ENCODE measurements around the gene GLCCI1. TPM values are rescaled to one million over a fixed set of nuclear protein-coding genes. Genes with fewer than 3 reads are reported as not detected.

GLCCI1 gene
- total and polyA plus RNA-seq, 4 donors: 2.1 to 12.0 (median 8.0) TPM

DNA sequence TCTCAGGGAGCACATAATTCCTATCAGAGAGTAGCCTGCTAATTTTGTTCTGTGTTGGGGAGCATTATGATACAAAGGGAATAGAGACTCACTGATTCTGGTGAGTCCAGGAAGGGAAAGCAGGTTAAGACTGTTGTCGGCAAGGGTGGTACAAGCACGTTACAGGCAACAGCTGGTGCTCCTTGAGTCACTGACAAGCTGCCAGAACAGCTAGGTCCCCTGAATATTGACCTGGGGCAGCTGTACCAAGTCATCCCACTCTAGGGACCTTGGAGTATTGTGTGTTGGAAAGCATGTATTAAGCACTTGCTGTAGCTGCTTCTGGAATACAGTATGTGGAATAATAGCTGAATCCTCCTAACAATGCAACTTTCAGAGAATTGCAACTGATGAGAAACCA, 37.0 kb upstream of the GLCCI1 start:
- Histone ChIP-seq H3K4me3 (ENCODE audit: low read length in 2 of 2) (no peak overlapping the region), H3K36me3 (ENCODE audit: control insufficient read depth in 1 of 2, insufficient read depth in 2 of 2, low read length in 1 of 2) (no peaks in the 10 kb centered on the region), H3K27me3 (ENCODE audit: control insufficient read depth in 1 of 2, insufficient read depth in 2 of 2, low read length in 1 of 2) (no peaks in the 10 kb centered on the region), H3K4me1 (ENCODE audit: control insufficient read depth in 1 of 2, insufficient read depth in 2 of 2, low read length in 2 of 2) (no peaks in the 10 kb centered on the region), H3K9me3 (ENCODE audit: control insufficient read depth, low read length) (no peaks in the 10 kb centered on the region), H3K27ac (ENCODE audit: low read depth in 1 of 2, low read length in 2 of 2) (no peak overlapping the region)
- intact Hi-C loops (cut with DNase I): no loop called here
- no peak for ATAC-seq (ENCODE audit: low FRiP score)
- no peak for DNase-seq
- 89 to 93% methylated on average over 2 of the region's 2 CpGs for WGBS, 2 donors

DNA sequence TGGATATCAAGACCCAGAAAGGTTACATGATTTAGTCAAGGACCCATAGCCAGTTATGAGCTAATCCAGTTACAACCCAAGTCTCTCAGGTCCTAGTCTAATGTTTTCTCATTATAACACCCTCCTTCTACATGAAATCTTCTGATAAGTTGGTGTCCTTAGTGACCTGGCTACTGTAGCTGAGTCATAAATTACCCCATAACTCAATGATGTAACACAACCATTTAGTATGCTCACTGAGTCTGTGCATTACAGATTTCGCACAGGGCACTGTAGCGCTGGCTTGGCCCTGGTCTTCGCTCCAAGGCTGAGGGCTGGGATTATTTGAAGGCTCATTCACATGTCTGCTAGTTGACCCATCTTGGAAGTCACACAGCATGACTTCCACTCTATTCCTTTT, 36.0 kb upstream of the GLCCI1 start:
- Histone ChIP-seq H3K27ac (ENCODE audit: low read depth in 1 of 2, low read length in 2 of 2) (no peak overlapping the region), H3K27me3 (ENCODE audit: control insufficient read depth in 1 of 2, insufficient read depth in 2 of 2, low read length in 1 of 2) (no peaks in the 10 kb centered on the region), H3K4me1 (ENCODE audit: control insufficient read depth in 1 of 2, insufficient read depth in 2 of 2, low read length in 2 of 2) (no peaks in the 10 kb centered on the region), H3K9me3 (ENCODE audit: control insufficient read depth, low read length) (no peaks in the 10 kb centered on the region), H3K36me3 (ENCODE audit: control insufficient read depth in 1 of 2, insufficient read depth in 2 of 2, low read length in 1 of 2) (no peaks in the 10 kb centered on the region), H3K4me3 (ENCODE audit: low read length in 2 of 2) (no peak overlapping the region)
- 99% methylated on average over 3 of the region's 3 CpGs for WGBS, 2 donors
- DNase-seq: no peak
- ATAC-seq (ENCODE audit: low FRiP score): no peak
- intact Hi-C loops (cut with DNase I): no loop called here

DNA sequence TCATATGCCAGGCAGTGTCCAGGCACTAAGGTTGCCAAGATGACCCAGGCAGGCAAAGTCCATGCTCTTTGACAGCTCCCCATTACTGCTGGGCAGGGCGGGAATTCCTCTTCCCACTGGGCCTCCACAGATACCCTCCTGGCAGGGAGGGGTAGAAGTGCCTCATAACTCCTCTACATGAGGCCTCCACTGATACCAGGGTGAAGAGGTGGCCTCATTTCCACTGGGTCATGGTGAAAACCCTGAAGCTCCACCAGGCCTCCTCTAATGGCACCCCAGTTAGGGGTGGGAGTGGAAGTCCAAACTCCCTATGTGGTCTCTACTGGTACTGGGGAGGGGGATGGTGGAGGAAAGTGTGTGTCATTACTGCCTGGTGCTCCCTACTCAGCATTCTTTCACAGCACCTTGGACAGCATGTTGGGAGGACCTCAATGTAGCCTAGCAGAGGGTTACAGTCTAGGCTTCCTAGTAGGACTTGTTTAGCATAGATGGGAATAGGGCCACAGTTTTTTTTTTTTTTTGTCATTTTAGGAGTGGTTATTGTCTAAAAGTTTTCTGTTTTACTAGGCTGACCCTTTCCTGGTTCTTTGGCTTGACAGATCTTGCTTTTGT, 34.6 kb upstream of the GLCCI1 start:
- ATAC-seq (ENCODE audit: low FRiP score) (no peak), DNase-seq (no peak)
- intact Hi-C loops (cut with DNase I): no loop called here

DNA sequence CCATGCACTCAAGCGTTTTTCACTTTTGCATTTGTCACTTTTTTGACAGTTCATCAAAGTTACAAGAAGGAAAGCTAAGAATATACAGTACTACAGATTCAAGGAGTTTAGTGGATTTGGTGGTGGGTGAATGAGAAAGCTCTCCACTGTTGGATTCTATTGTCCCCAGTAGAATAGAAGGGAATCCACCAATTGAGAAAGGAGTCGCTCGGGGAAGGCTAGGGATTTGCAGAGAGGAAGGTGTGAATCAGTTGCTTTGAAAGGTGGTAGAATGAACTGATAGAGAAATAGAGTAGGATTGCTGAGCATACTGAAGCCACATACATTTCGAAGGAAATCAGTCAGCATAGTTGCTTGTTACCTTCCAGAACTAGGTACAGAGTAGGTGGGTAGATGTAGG, 33.7 kb upstream of the GLCCI1 start:
- ATAC-seq (ENCODE audit: low FRiP score) (no peak), DNase-seq (no peak)
- H3K4me3 ChIP-seq (ENCODE audit: low read length in 2 of 2): no peak overlapping the region
- H3K27me3 ChIP-seq (ENCODE audit: control insufficient read depth in 1 of 2, insufficient read depth in 2 of 2, low read length in 1 of 2): no peaks in the 10 kb centered on the region
- no peak overlapping the region for H3K27ac ChIP-seq (ENCODE audit: low read depth in 1 of 2, low read length in 2 of 2)
- WGBS, 2 donors: 87 to 94% methylated on average over 4 of the region's 4 CpGs
- intact Hi-C loops (cut with DNase I): no loop called here
- no peaks in the 10 kb centered on the region for H3K9me3 ChIP-seq (ENCODE audit: control insufficient read depth, low read length)
- H3K36me3 ChIP-seq (ENCODE audit: control insufficient read depth in 1 of 2, insufficient read depth in 2 of 2, low read length in 1 of 2): no peaks in the 10 kb centered on the region
- H3K4me1 ChIP-seq (ENCODE audit: control insufficient read depth in 1 of 2, insufficient read depth in 2 of 2, low read length in 2 of 2): no peaks in the 10 kb centered on the region

More for the DNA sequence above, 34.6 kb upstream of the GLCCI1 start:
- Histone ChIP-seq H3K4me3 (ENCODE audit: low read length in 2 of 2) (no peak overlapping the region), H3K27ac (ENCODE audit: low read depth in 1 of 2, low read length in 2 of 2) (no peak overlapping the region), H3K9me3 (ENCODE audit: control insufficient read depth, low read length) (no peaks in the 10 kb centered on the region), H3K36me3 (ENCODE audit: control insufficient read depth in 1 of 2, insufficient read depth in 2 of 2, low read length in 1 of 2) (no peaks in the 10 kb centered on the region), H3K27me3 (ENCODE audit: control insufficient read depth in 1 of 2, insufficient read depth in 2 of 2, low read length in 1 of 2) (no peaks in the 10 kb centered on the region), H3K4me1 (ENCODE audit: control insufficient read depth in 1 of 2, insufficient read depth in 2 of 2, low read length in 2 of 2) (no peaks in the 10 kb centered on the region)
- 94 to 98% methylated on average over 1 of the region's 1 CpG for WGBS, 2 donors

DNA sequence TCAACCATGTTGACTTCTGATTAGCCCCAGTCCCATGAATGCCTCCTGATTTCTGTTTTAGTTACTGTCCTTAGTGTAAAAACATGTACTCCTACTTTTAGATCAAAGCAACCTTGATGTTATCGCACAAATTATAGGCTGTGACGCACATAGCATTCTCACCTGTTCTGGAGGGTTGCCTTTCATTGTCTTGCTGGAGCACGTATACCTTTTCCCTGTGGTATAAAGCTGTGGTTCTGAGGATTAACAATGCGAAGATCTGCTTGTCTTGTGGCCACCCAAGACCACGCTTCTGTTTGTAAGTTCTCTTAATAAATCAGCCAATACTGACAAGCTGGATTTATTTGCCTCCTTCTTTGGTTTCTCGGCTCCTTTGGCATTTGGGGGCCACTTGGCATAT, 30.1 kb upstream of the GLCCI1 start:
- Histone ChIP-seq H3K36me3 (ENCODE audit: control insufficient read depth in 1 of 2, insufficient read depth in 2 of 2, low read length in 1 of 2) (no peaks in the 10 kb centered on the region), H3K9me3 (ENCODE audit: control insufficient read depth, low read length) (no peaks in the 10 kb centered on the region), H3K27ac (ENCODE audit: low read depth in 1 of 2, low read length in 2 of 2) (no peak overlapping the region), H3K4me1 (ENCODE audit: control insufficient read depth in 1 of 2, insufficient read depth in 2 of 2, low read length in 2 of 2) (no peaks in the 10 kb centered on the region), H3K4me3 (ENCODE audit: low read length in 2 of 2) (no peak overlapping the region), H3K27me3 (ENCODE audit: control insufficient read depth in 1 of 2, insufficient read depth in 2 of 2, low read length in 1 of 2) (no peaks in the 10 kb centered on the region)
- ATAC-seq (ENCODE audit: low FRiP score) (no peak), DNase-seq (no peak)
- intact Hi-C loops (cut with DNase I): no loop called here
- 72 to 88% methylated on average over 6 of the region's 6 CpGs for WGBS, 2 donors

DNA sequence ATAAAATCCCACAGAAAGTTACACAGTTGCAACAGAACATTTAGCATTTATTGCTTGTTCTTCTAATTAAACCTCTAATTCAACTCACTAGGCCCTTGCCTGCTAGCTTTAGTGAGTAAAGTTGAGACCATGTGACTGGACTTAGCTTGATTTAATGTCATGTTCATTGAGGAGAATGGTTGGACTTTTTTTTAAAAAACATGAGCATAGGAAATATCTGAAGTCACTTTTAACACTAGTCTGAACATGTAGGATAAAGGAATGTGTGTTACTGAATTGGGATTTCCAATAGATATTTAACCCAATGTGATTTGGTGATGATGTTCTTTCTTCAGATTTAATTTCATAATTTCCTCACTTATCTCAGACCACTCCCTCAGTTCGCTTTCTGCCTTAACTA, 24.6 kb upstream of the GLCCI1 start:
- intact Hi-C loops (cut with DNase I): no loop called here
- 96% methylated on average over 1 of the region's 1 CpG for WGBS, 2 donors

DNA sequence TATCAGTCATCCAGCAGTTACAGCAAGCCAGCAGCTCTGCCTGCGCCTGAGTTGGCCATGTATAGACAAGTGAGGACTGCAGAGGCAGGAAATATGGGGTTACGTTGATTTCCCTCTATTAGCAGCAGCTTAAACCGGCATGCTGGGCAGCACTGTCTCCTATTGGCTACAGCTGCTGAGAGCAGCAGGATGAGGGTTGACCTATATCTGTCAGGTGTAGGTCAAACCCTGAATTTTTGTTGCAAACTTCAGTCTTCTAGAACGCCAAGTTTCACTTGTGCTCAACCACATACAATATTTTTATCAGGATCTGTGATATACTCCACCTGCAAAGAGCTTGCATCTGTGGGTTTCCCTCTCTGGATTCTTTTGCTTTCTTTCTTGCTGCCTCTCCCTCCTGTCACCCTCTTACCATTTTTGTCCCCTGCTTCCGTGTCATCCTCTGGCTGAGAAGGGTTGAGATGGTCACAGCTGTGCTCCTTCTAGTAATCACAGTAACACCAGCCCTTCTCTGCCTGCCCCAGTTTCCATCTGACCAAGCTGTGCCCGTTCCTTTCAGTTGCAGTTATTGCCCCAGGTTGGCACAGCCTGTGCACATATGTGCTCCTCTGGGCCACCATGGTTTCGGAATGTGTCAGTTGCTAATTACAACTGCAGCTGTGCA, 23.8 kb upstream of the GLCCI1 start:
- no peaks in the 10 kb centered on the region for H3K4me1 ChIP-seq (ENCODE audit: control insufficient read depth in 1 of 2, insufficient read depth in 2 of 2, low read length in 2 of 2)
- no peak overlapping the region for H3K4me3 ChIP-seq (ENCODE audit: low read length in 2 of 2)
- H3K27ac ChIP-seq (ENCODE audit: low read depth in 1 of 2, low read length in 2 of 2): no peak overlapping the region
- H3K27me3 ChIP-seq (ENCODE audit: control insufficient read depth in 1 of 2, insufficient read depth in 2 of 2, low read length in 1 of 2): no peaks in the 10 kb centered on the region
- H3K9me3 ChIP-seq (ENCODE audit: control insufficient read depth, low read length): no peaks in the 10 kb centered on the region
- no peak for DNase-seq
- ATAC-seq (ENCODE audit: low FRiP score): no peak
- 84 to 86% methylated on average over 7 of the region's 7 CpGs for WGBS, 2 donors
- intact Hi-C loops (cut with DNase I): no loop called here
- H3K36me3 ChIP-seq (ENCODE audit: control insufficient read depth in 1 of 2, insufficient read depth in 2 of 2, low read length in 1 of 2): no peaks in the 10 kb centered on the region

More for the DNA sequence above, 24.6 kb upstream of the GLCCI1 start:
- Histone ChIP-seq H3K36me3 (ENCODE audit: control insufficient read depth in 1 of 2, insufficient read depth in 2 of 2, low read length in 1 of 2) (no peaks in the 10 kb centered on the region), H3K4me1 (ENCODE audit: control insufficient read depth in 1 of 2, insufficient read depth in 2 of 2, low read length in 2 of 2) (no peaks in the 10 kb centered on the region), H3K4me3 (ENCODE audit: low read length in 2 of 2) (no peak overlapping the region), H3K27me3 (ENCODE audit: control insufficient read depth in 1 of 2, insufficient read depth in 2 of 2, low read length in 1 of 2) (no peaks in the 10 kb centered on the region), H3K27ac (ENCODE audit: low read depth in 1 of 2, low read length in 2 of 2) (no peak overlapping the region), H3K9me3 (ENCODE audit: control insufficient read depth, low read length) (no peaks in the 10 kb centered on the region)
- ATAC-seq (ENCODE audit: low FRiP score) (no peak), DNase-seq (no peak)

DNA sequence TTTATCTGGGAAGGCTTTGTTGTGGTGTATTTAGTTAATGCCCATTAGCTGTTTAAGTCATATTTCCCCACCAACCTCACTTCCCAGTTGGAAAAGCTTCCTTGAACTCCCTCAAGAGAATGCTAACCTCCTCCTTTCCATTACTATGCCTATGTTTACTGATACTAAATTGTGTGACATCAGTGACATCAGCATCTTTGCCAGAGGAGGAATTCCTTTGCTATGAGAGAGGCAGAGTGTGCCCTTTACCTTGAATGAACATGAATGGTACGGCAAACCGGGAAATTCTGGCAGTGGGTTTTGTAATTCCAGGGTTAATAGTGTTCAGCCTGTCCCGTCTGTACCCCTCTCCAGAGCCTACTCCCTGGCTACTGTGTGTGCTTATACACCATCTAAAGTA, 22.1 kb upstream of the GLCCI1 start:
- H3K4me1 ChIP-seq (ENCODE audit: control insufficient read depth in 1 of 2, insufficient read depth in 2 of 2, low read length in 2 of 2): no peaks in the 10 kb centered on the region
- intact Hi-C loops (cut with DNase I): no loop called here
- ATAC-seq (ENCODE audit: low FRiP score) (no peak), DNase-seq (no peak)
- no peaks in the 10 kb centered on the region for H3K27me3 ChIP-seq (ENCODE audit: control insufficient read depth in 1 of 2, insufficient read depth in 2 of 2, low read length in 1 of 2)
- WGBS, 2 donors: 97 to 99% methylated on average over 3 of the region's 3 CpGs
- no peak overlapping the region for H3K27ac ChIP-seq (ENCODE audit: low read depth in 1 of 2, low read length in 2 of 2)
- H3K9me3 ChIP-seq (ENCODE audit: control insufficient read depth, low read length): no peaks in the 10 kb centered on the region
- H3K4me3 ChIP-seq (ENCODE audit: low read length in 2 of 2): no peak overlapping the region
- H3K36me3 ChIP-seq (ENCODE audit: control insufficient read depth in 1 of 2, insufficient read depth in 2 of 2, low read length in 1 of 2): no peaks in the 10 kb centered on the region

DNA sequence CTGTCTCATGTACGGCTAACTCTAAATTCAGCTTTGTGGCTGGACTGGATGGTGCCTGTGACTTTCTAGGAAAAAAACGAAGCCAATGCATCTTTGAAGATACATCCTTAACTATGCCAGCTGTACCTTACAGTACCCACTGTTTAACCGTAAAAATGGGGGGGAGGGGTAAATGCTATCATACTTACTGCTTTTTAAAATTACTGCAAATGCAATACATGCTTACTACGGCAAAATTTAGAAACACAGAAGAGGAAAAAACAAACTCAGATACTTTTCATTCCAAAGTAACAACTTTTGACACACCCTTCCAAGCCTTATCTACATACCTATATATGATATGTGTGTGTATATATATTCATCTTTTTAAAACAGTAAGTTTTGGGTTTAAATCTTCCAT, 20.4 kb upstream of the GLCCI1 start:
- Histone ChIP-seq H3K9me3 (ENCODE audit: control insufficient read depth, low read length) (no peaks in the 10 kb centered on the region), H3K4me3 (ENCODE audit: low read length in 2 of 2) (no peak overlapping the region), H3K27me3 (ENCODE audit: control insufficient read depth in 1 of 2, insufficient read depth in 2 of 2, low read length in 1 of 2) (no peaks in the 10 kb centered on the region), H3K27ac (ENCODE audit: low read depth in 1 of 2, low read length in 2 of 2) (no peak overlapping the region), H3K4me1 (ENCODE audit: control insufficient read depth in 1 of 2, insufficient read depth in 2 of 2, low read length in 2 of 2) (no peaks in the 10 kb centered on the region), H3K36me3 (ENCODE audit: control insufficient read depth in 1 of 2, insufficient read depth in 2 of 2, low read length in 1 of 2) (no peaks in the 10 kb centered on the region)
- DNase-seq (no peak), ATAC-seq (ENCODE audit: low FRiP score) (no peak)
- intact Hi-C loops (cut with DNase I): no loop called here
- 72 to 94% methylated on average over 4 of the region's 4 CpGs for WGBS, 2 donors

Data from aorta (tissue), 5 donors.